ENCODE data around the gene MXRA8.

Gene MXRA8

GRCh38 chr1:1333551-1334241 lies 24.7 kb downstream of the MXRA8 start:
- DNase-seq = no peak

GRCh38 chr1:1332774-1333480 lies 25.4 kb downstream of the MXRA8 start:
- DNase-seq = no peak

DNA sequence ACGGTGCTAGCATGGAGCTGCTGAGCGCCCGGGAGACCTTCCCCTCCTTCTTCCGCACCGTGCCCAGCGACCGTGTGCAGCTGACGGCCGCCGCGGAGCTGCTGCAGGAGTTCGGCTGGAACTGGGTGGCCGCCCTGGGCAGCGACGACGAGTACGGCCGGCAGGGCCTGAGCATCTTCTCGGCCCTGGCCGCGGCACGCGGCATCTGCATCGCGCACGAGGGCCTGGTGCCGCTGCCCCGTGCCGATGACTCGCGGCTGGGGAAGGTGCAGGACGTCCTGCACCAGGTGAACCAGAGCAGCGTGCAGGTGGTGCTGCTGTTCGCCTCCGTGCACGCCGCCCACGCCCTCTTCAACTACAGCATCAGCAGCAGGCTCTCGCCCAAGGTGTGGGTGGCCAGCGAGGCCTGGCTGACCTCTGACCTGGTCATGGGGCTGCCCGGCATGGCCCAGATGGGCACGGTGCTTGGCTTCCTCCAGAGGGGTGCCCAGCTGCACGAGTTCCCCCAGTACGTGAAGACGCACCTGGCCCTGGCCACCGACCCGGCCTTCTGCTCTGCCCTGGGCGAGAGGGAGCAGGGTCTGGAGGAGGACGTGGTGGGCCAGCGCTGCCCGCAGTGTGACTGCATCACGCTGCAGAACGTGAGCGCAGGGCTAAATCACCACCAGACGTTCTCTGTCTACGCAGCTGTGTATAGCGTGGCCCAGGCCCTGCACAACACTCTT lies 26.2 kb downstream of the MXRA8 start:
- no peak for DNase-seq

DNA sequence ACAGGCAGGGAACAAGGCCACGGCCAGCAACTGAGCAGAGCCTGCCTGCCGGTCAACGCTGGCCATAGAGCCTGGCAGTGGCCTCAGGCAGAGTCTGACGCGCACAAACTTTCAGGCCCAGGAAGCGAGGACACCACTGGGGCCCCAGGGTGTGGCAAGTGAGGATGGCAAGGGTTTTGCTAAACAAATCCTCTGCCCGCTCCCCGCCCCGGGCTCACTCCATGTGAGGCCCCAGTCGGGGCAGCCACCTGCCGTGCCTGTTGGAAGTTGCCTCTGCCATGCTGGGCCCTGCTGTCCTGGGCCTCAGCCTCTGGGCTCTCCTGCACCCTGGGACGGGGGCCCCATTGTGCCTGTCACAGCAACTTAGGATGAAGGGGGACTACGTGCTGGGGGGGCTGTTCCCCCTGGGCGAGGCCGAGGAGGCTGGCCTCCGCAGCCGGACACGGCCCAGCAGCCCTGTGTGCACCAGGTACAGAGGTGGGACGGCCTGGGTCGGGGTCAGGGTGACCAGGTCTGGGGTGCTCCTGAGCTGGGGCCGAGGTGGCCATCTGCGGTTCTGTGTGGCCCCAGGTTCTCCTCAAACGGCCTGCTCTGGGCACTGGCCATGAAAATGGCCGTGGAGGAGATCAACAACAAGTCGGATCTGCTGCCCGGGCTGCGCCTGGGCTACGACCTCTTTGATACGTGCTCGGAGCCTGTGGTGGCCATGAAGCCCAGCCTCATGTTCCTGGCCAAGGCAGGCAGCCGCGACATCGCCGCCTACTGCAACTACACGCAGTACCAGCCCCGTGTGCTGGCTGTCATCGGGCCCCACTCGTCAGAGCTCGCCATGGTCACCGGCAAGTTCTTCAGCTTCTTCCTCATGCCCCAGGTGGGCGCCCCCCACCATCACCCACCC lies 27.0 kb downstream of the MXRA8 start, which contains the start of gene TAS1R3:
Gene TAS1R3, plus strand, starts transcription at position 213 of the 898 bp plus-strand sequence. Its CDS starts 66 bp downstream, at position 279.
- no peak for DNase-seq

DNA sequence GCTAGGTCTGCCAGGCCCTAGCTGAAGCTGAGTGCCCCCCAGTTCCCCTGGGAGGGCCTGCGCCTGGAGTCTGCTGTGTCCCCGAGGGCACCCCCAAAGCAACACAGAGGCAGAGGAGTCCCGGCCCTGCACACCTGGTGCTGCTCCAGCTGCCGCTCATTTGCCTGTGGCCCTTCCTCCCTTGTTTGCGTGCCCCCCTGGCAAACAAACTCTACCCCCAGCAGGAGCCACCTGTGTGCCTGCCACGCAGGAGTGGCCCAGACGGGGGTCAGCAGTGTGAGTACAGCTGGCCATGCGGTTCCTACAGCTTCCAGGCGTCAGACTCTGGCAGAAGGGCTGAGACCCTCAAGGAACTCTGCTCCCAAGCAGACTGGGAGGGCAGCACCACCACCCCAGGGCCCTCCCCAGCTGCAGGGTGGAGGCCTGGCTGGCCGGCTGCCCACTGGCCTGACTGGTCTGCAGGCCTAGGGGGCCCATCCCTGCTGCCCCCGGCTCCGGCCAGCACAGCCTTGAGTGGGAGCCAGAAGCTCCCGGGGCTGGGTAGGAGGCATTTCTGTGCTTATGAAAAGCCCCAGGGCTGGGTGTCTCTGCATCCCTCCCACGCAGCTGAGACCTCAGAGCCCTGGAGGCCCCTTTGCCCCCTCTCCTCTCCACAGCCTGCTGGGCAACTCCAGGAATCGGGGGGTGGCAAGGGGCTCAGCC lies 27.8 kb downstream of the MXRA8 start:
- DNase-seq = no peak

GRCh38 chr1:1329304-1330210 lies 28.8 kb downstream of the MXRA8 start:
- DNase-seq = no peak

- DNase-seq = no peak
These were observed 30.1 kb downstream of the MXRA8 start for GRCh38 chr1:1328254-1328653.

GRCh38 chr1:1327291-1327690 lies 31.1 kb downstream of the MXRA8 start:
- DNase-seq = no peak

- no peak for DNase-seq
These were observed 32.2 kb downstream of the MXRA8 start for GRCh38 chr1:1326075-1326605.

GRCh38 chr1:1325288-1326074 lies 32.9 kb downstream of the MXRA8 start:
- peak; percentile 25 for DNase-seq

- DNase-seq = peak; percentile 97
These were observed 33.6 kb downstream of the MXRA8 start, which contains the start of the genes CPTP and INTS11 for GRCh38 chr1:1324524-1325287. TSS of gene CPTP (plus strand) at chr1:1324802. CDS start at chr1:1326911, 2,109 bp downstream. TSS of gene INTS11 (minus strand) at chr1:1324660. CDS start at chr1:1324608, 52 bp downstream.

DNA sequence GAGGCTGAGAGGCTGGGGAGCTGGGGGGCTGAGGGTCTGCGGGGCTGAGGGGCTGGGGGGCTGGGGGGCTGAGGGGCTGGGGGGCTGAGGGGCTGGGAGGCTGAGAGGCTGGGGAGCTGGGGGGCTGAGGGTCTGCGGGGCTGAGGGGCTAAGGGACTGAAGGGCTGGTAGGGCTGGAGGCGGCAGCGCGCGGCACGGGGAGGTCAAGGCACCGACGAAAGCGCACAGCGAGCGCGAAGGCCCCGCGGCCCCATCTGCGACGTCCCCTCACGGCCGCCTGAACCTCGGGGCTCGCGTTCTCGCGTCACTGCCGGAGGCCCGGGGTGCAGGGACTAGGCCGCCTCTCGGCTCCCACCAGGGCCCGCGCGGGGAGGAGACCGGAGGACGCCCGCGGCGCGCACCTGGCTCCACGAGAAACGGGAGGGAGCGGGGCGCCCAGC lies 34.3 kb downstream of the MXRA8 start:
- DNase-seq = no peak

DNA sequence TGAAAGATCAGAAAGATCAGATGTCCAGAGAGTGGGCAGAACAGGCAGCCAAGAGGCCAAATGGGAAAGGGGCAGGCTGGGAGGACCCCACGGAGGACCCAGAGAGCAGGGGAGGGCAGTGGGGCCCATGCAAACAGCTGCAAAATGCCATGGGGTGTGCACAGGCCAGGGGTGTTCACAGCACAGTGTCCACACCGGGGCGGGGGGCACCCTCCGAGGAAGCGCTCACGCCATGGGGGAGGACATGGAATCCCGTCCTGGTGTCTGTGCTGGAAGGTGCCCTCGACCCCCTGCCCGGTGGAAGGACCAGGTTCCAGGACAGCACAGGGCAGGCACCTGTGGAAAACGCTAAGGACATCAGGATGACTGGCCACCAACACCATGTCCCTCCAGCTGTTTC lies 35.4 kb downstream of the MXRA8 start:
- DNase-seq = no peak

DNA sequence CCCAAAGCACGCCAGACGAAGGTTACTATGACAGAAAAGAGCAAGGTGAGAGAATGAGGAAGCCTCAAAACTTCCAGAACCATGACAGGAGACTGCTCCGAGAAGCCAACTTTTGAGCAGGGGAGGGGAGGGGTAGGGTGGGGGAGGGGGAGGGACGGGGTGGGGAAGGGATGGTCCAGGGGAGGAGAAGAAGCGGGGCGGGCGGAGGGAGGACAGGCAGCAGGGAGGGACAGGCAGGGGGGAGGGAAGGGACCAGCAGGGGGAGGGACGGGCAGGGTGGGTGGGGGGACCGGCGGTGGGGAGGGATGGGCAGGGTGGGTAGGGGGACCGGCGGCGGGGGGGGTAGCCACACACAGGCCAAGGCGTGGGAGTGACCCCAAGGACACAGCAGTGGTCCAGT lies 35.9 kb downstream of the MXRA8 start:
- DNase-seq = no peak

DNA sequence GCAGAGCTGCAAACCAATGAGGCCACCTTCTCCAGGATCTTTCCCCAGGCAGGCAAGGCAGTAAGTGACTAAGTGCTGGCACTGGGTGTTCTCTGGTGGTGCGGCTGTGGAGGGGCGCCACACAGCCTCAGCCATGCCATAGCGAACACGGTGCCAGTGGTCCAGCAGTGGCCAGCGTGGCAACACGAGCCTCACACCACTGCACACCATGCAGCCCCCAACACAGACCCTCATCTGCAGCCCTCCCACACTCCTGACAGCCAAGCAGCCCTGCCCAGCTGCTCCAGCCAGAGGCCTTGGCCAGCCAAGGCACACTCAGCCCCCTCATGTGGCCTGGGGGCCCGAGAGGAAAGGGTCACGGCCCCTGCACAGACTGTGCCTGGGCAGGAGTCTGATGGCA lies 36.9 kb downstream of the MXRA8 start:
- DNase-seq = no peak

DNA sequence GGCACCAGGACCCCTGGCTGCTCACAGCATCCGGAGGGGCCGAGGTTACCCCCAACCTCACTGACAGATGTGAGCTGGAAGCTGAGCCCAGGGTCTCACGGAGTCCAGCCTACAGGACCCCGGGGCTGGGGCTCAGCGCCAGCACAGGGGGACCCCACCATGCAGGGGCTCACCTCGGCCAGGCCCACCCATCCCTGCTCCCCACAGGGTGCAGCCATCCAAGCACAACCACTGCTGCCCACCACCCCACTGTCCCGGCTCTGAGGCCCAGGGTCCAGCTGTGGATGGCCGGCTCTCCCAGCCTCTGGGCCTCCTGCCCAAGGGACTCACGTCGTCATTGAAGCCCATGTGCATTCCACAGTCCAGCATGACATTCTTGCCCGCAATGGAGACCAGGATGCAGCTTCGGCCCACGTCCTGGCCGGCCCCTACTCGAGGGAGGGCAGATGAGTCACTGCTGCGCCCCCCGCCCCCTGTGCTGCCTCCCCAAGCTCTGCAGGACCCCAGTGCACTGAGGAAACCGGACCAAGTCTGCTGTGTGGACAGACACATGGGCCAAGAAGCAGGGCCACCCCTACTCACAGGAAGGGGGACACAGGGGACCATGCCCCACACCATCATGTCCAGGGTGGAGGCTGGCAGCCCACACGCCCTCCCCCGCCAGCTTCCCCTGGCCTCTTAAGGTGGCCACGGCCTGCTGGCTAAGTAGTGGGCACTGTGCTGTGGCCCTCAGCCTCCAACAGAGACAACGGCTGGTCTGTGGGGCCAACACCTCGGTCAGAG lies 37.5 kb downstream of the MXRA8 start:
- no peak for DNase-seq

DNA sequence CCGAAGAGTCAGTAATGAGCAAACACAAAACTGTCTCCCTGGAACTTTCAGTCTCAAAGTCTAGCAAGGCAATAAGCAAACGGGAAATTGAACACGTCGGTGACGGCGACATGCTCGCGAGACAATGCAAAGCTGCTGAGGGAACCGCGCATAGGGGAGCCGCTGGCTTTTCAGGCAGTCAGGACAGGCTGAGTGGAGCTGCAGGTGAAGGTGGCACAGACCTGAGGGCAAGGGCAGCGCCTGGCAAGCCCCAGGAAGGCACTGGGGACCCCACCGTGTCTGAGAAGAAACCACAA lies 38.8 kb downstream of the MXRA8 start:
- DNase-seq = no peak
